ENCODE measurements around the gene EXOC6B. TPM values are rescaled to one million over a fixed set of nuclear protein-coding genes. Genes with fewer than 3 reads are reported as not detected.

EXOC6B gene
- total RNA-seq, 3 donors from 2014 or later: 32.2 to 49.2 (median 37.0) TPM

GRCh38 chr2:72145658-72146329 is 680.0 kb downstream of the EXOC6B start:
- peaks cover 35 to 50% of the 10 kb centered on the region in 2 donors for H3K4me1 ChIP-seq
- TF ChIP-seq CTCF (IDR thresholded peaks at IDR 0.05) (no peak), POLR2AphosphoS5 (IDR thresholded peaks at IDR 0.05) (no peak), POLR2A (IDR thresholded peaks at IDR 0.05) (no peak)
- peak in 1 of 2 donors; percentile 13 for DNase-seq (ENCODE audit: low spot score in 2 of 2)
- H3K4me3 ChIP-seq: peak overlapping the region; percentile 43 to 70 (median 50)
- H3K36me3 ChIP-seq: no peaks in the 10 kb centered on the region
- H3K9me3 ChIP-seq: no peaks in the 10 kb centered on the region
- intact Hi-C loops (cut with DNase I; ENCODE audit: low total_unique reads): loop anchor here (10.0 kb wide), 1 partner anchor 221 kb away; no protein-coding TSS in a partner anchor
- peaks cover 16 to 65% of the 10 kb centered on the region in 2 donors for H3K27me3 ChIP-seq
- no peak overlapping the region for H3K27ac ChIP-seq

GRCh38 chr2:72145289-72145657 is 680.6 kb downstream of the EXOC6B start:
- Histone ChIP-seq H3K9me3 (no peaks in the 10 kb centered on the region), H3K4me3 (peak overlapping the region; percentile 43 to 70 (median 50)), H3K4me1 (peaks cover 35 to 50% of the 10 kb centered on the region in 2 donors), H3K27me3 (peaks cover 16 to 61% of the 10 kb centered on the region in 2 donors), H3K36me3 (no peaks in the 10 kb centered on the region), H3K27ac (no peak overlapping the region)
- intact Hi-C loops (cut with DNase I; ENCODE audit: low total_unique reads): loop anchor here (10.0 kb wide), 1 partner anchor 220 kb away; no protein-coding TSS in a partner anchor
- no peak for DNase-seq (ENCODE audit: low spot score in 2 of 2)
- TF ChIP-seq POLR2AphosphoS5 (IDR thresholded peaks at IDR 0.05): no peak
- TF ChIP-seq CTCF (IDR thresholded peaks at IDR 0.05): no peak
- no peak for TF ChIP-seq POLR2A (IDR thresholded peaks at IDR 0.05)

GRCh38 chr2:72144632-72145288 is 681.1 kb downstream of the EXOC6B start:
- no peak for TF ChIP-seq CTCF (IDR thresholded peaks at IDR 0.05)
- no peak for TF ChIP-seq POLR2A (IDR thresholded peaks at IDR 0.05)
- no peak for TF ChIP-seq POLR2AphosphoS5 (IDR thresholded peaks at IDR 0.05)
- Histone ChIP-seq H3K9me3 (no peaks in the 10 kb centered on the region), H3K4me3 (peak overlapping the region; percentile 43 to 70 (median 50)), H3K27me3 (peaks cover 16 to 58% of the 10 kb centered on the region in 2 donors), H3K36me3 (no peaks in the 10 kb centered on the region), H3K27ac (no peak overlapping the region), H3K4me1 (peaks cover 33 to 45% of the 10 kb centered on the region in 2 donors)
- intact Hi-C loops (cut with DNase I; ENCODE audit: low total_unique reads): loop anchor here (10.0 kb wide), 1 partner anchor 220 kb away; no protein-coding TSS in a partner anchor
- peak in 1 of 2 donors; percentile 54 for DNase-seq (ENCODE audit: low spot score in 2 of 2)

- intact Hi-C loops (cut with DNase I; ENCODE audit: low total_unique reads): loop anchor here (10.0 kb wide), 1 partner anchor 219 kb away; no protein-coding TSS in a partner anchor
- Histone ChIP-seq H3K27ac (no peak overlapping the region), H3K27me3 (peaks cover 13 to 53% of the 10 kb centered on the region in 2 donors), H3K4me3 (peak overlapping the region; percentile 43 to 70 (median 50)), H3K9me3 (no peaks in the 10 kb centered on the region), H3K36me3 (no peaks in the 10 kb centered on the region), H3K4me1 (peaks cover 28 to 40% of the 10 kb centered on the region in 2 donors)
- TF ChIP-seq CTCF (IDR thresholded peaks at IDR 0.05) (no peak), POLR2AphosphoS5 (IDR thresholded peaks at IDR 0.05) (no peak), POLR2A (IDR thresholded peaks at IDR 0.05) (no peak)
- peak in 1 of 2 donors; percentile 50 for DNase-seq (ENCODE audit: low spot score in 2 of 2)
Observed at GRCh38 chr2:72144274-72144631, 681.6 kb downstream of the EXOC6B start.
